Globus pallidus (tissue), 1 donor: ENCODE data around the gene APOBEC3C.
"Not testable (repeated sequence)": the region's sequence is repeated elsewhere in the genome, so short reads cannot be mapped to it uniquely, and the experiment has no call there.

Experiments
- DNase-seq: peaks from one replicate; pipeline ENCODE4 v3.0.0-alpha.2; 2015; ENCODE audit warnings: low spot score

The APOBEC3C gene

GRCh38 chr22:39021552-39022250 lies 7.6 kb downstream of the APOBEC3C start:
- no peak for DNase-seq

- DNase-seq = no peak
These were observed 10.7 kb downstream of the APOBEC3C start for GRCh38 chr22:39024519-39025308.

GRCh38 chr22:39026509-39027150 lies 12.6 kb downstream of the APOBEC3C start:
- DNase-seq = no peak

GRCh38 chr22:39027717-39028116 lies 13.7 kb downstream of the APOBEC3C start:
- no peak for DNase-seq

- no peak for DNase-seq
These were observed 14.2 kb downstream of the APOBEC3C start for GRCh38 chr22:39028281-39028680.

GRCh38 chr22:39029227-39029626 lies 15.2 kb downstream of the APOBEC3C start:
- no peak for DNase-seq

GRCh38 chr22:39030705-39031104 lies 16.6 kb downstream of the APOBEC3C start:
- DNase-seq = no peak

- not testable (repeated sequence) for DNase-seq
These were observed 17.6 kb downstream of the APOBEC3C start for GRCh38 chr22:39031434-39032295.

GRCh38 chr22:39037071-39037470 lies 23.0 kb downstream of the APOBEC3C start:
- not testable (repeated sequence) for DNase-seq

GRCh38 chr22:39039306-39040126 lies 25.5 kb downstream of the APOBEC3C start:
- no peak for DNase-seq

GRCh38 chr22:39040155-39040537 lies 26.1 kb downstream of the APOBEC3C start:
- not testable (repeated sequence) for DNase-seq

- not testable (repeated sequence) for DNase-seq
These were observed 26.7 kb downstream of the APOBEC3C start, which contains the start of gene APOBEC3F for GRCh38 chr22:39040538-39041296. APOBEC3F (plus strand) TSS chr22:39040864; CDS start chr22:39040961, 97 bp downstream.

- no peak for DNase-seq
These were observed 27.9 kb downstream of the APOBEC3C start for GRCh38 chr22:39041908-39042307.

GRCh38 chr22:39043063-39043462 lies 29.0 kb downstream of the APOBEC3C start:
- DNase-seq = not testable (repeated sequence)

GRCh38 chr22:39045136-39045535 lies 31.1 kb downstream of the APOBEC3C start:
- not testable (repeated sequence) for DNase-seq

- not testable (repeated sequence) for DNase-seq
These were observed 35.4 kb downstream of the APOBEC3C start for GRCh38 chr22:39049486-39049885.

- not testable (repeated sequence) for DNase-seq
These were observed 37.9 kb downstream of the APOBEC3C start for GRCh38 chr22:39051844-39052495.

- DNase-seq = no peak
These were observed 41.6 kb downstream of the APOBEC3C start for GRCh38 chr22:39055658-39056057.

GRCh38 chr22:39061290-39061689 lies 47.2 kb downstream of the APOBEC3C start:
- DNase-seq = not testable (repeated sequence)
